ENCODE data around the gene SPAG5.

DNA sequence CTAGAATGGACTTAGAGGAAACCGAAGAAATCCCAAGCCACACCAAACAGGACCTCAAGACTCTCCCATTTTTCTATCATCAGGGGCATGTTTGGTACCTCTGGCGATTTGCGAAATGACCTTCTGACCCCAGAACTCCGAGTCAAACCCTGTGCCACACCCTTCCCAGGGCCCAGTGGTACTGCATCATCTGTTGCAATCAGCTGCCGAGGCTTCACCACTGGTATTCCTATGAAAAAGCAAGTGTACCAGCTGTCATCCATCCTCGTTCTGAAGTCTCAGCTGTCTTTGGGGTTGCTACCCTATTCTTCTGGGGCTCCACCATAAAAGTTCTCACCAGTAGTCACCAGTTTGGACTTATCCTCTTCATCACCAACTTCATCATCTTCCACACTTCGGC lies 17.5 kb upstream of the SPAG5 start:
- TF ChIP-seq, protein P1, sequence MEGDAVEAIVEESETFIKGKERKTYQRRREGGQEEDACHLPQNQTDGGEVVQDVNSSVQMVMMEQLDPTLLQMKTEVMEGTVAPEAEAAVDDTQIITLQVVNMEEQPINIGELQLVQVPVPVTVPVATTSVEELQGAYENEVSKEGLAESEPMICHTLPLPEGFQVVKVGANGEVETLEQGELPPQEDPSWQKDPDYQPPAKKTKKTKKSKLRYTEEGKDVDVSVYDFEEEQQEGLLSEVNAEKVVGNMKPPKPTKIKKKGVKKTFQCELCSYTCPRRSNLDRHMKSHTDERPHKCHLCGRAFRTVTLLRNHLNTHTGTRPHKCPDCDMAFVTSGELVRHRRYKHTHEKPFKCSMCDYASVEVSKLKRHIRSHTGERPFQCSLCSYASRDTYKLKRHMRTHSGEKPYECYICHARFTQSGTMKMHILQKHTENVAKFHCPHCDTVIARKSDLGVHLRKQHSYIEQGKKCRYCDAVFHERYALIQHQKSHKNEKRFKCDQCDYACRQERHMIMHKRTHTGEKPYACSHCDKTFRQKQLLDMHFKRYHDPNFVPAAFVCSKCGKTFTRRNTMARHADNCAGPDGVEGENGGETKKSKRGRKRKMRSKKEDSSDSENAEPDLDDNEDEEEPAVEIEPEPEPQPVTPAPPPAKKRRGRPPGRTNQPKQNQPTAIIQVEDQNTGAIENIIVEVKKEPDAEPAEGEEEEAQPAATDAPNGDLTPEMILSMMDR (IDR thresholded peaks at IDR 0.05; ENCODE audit: poor library complexity, severe bottlenecking) = no peak
- TF ChIP-seq RAD21 (conservative IDR thresholded peaks at IDR 0.05) (no peak), EP300 (conservative IDR thresholded peaks at IDR 0.05; ENCODE audit: poor library complexity, severe bottlenecking) (no peak), POLR2AphosphoS5 (IDR thresholded peaks at IDR 0.05) (no peak), MXI1 (conservative IDR thresholded peaks at IDR 0.05; ENCODE audit: poor library complexity, severe bottlenecking) (no peak), TAF1 (IDR thresholded peaks at IDR 0.05; ENCODE audit: low read depth) (no peak), EZH2 (IDR thresholded peaks at IDR 0.05; ENCODE audit: borderline replicate concordance, insufficient read depth, low read length, poor library complexity, severe bottlenecking) (no peak)
